SK-N-SH (cell line): ENCODE measurements around the gene OSGIN1. TPM values are rescaled to one million over a fixed set of nuclear protein-coding genes. Genes with fewer than 3 reads are reported as not detected.

Experiments
- CTCF ChIA-PET: fragments of 300-600, 350-600 bp; formaldehyde crosslinking; extraction: SDS; loops from one replicate; lab custom pipeline; 2021; lab: Yijun Ruan, JAX
- POLR2A ChIA-PET: fragments of 350-600 bp; sonication (Branson Sonifier 250); formaldehyde crosslinking; extraction: SDS; loops from one replicate; lab custom pipeline; 2020; ENCODE audit warnings: antibody characterized with exemption, inconsistent platforms; lab: Yijun Ruan, JAX
- DNase-seq: peaks from one replicate; pipeline ENCODE4 v3.0.0; 2012
- H2AFZ ChIP-seq: fragments of 200-600 bp; sonication (generic); 2 replicates; pipeline ENCODE4 v1.8.1; 2016; ENCODE audit warnings: antibody characterized with exemption, mild to moderate bottlenecking, low read depth
- H3F3A ChIP-seq: fragments of 200-600 bp; sonication (generic); replicated peaks from 2 replicates; pipeline ENCODE3; 2016; ENCODE audit warnings: antibody characterized with exemption, mild to moderate bottlenecking; ENCODE audit not compliant: insufficient read depth
- H3K27ac ChIP-seq, 2 experiments: fragments of 200-500 bp in 1 of 2; fragments of 200-600 bp in 1 of 2; sonication (Bioruptor generic) in 1 of 2; sonication (generic), shearing (Covaris generic) in 1 of 2; 2 replicates each; pipeline versions ENCODE4 v1.5.1 to v1.6.1; 2014 to 2016; ENCODE audit warnings: low read depth in 2 of 2, inconsistent platforms in 1 of 2, low read length in 1 of 2, mild to moderate bottlenecking in 1 of 2, mixed read lengths in 1 of 2
- H3K27me3 ChIP-seq: fragments of 200-600 bp; sonication (generic), shearing (Covaris generic); 2 replicates; pipeline ENCODE4 v1.6.1; 2016; ENCODE audit warnings: mixed run types; ENCODE audit not compliant: insufficient read depth
- H3K36me3 ChIP-seq, 2 experiments: fragments of 200-500 bp in 1 of 2; fragments of 200-600 bp in 1 of 2; sonication (Bioruptor generic) in 1 of 2; sonication (generic) in 1 of 2; replicated peaks in 1 of 2; 2 replicates each; pipeline versions ENCODE3 to v1.5.1; 2014 to 2016; ENCODE audit warnings: low read length in 1 of 2, mild to moderate bottlenecking in 1 of 2; ENCODE audit not compliant: insufficient read depth in 2 of 2, control insufficient read depth in 1 of 2
- H3K4me1 ChIP-seq, 2 experiments: fragments of 200-500 bp in 1 of 2; fragments of 200-600 bp in 1 of 2; sonication (Bioruptor generic) in 1 of 2; sonication (generic), shearing (Covaris generic) in 1 of 2; 2 replicates each; pipeline versions ENCODE4 v1.5.1 to v1.6.1; 2014 to 2016; ENCODE audit warnings: low read depth in 1 of 2, low read length in 1 of 2, mixed run types in 1 of 2; ENCODE audit not compliant: insufficient read depth in 2 of 2, control insufficient read depth in 1 of 2
- H3K4me2 ChIP-seq: fragments of 200-600 bp; sonication (generic), shearing (Covaris generic); 2 replicates; pipeline ENCODE4 v1.6.1; 2017; ENCODE audit warnings: mixed run types
- H3K4me3 ChIP-seq, 2 experiments: fragments of 200-500 bp in 1 of 2; fragments of 200-600 bp in 1 of 2; sonication (Bioruptor generic) in 1 of 2; sonication (generic), shearing (Covaris generic) in 1 of 2; 2 replicates each; pipeline versions ENCODE4 v1.5.1 to v1.8.1; 2014 to 2016; ENCODE audit warnings: low read depth in 2 of 2, inconsistent platforms in 1 of 2, low read length in 1 of 2, mild to moderate bottlenecking in 1 of 2, mixed read lengths in 1 of 2, moderate library complexity in 1 of 2
- H3K79me2 ChIP-seq: fragments of 200-600 bp; sonication (generic); 2 replicates; pipeline ENCODE4 v1.8.1; 2017; ENCODE audit warnings: mild to moderate bottlenecking; ENCODE audit not compliant: insufficient read depth
- H3K9ac ChIP-seq: fragments of 200-600 bp; sonication (generic); 2 replicates; pipeline ENCODE4 v1.6.1; 2017; ENCODE audit warnings: mixed run types
- H3K9me2 ChIP-seq: fragments of 200-600 bp; sonication (generic); 2 replicates; pipeline ENCODE4 v1.6.1; 2017; ENCODE audit warnings: mixed run types
- H3K9me3 ChIP-seq: fragments of 200-600 bp; sonication (generic); 2 replicates; pipeline ENCODE4 v1.6.1; 2017; ENCODE audit warnings: mixed run types, mild to moderate bottlenecking, moderate library complexity
- H4K20me1 ChIP-seq: fragments of 200-600 bp; sonication (generic); 2 replicates; pipeline ENCODE4 v1.6.1; 2017; ENCODE audit warnings: mild to moderate bottlenecking, mixed run types; ENCODE audit not compliant: insufficient read depth
- ELF1 ChIP-seq: IDR thresholded peaks from 2 replicates; pipeline ENCODE4 v1.4.0; 2012
- EP300 ChIP-seq, 2 experiments: IDR thresholded peaks; 2 replicates each; pipeline versions ENCODE4 v1.4.0 to v1.6.1; 2012; ENCODE audit warnings: borderline replicate concordance in 1 of 2, low read depth in 1 of 2, low read length in 1 of 2
- EZH2phosphoT487 ChIP-seq: fragments of 200-600 bp; sonication (generic); IDR thresholded peaks from 2 replicates; pipeline ENCODE4 v1.6.1; 2017; ENCODE audit warnings: low read depth, mixed run types, mild to moderate bottlenecking, antibody characterized with exemption, moderate library complexity, borderline replicate concordance
- FOSL2 ChIP-seq: IDR thresholded peaks from 2 replicates; pipeline ENCODE4 v1.4.0; 2012; ENCODE audit warnings: low read depth, mild to moderate bottlenecking, moderate library complexity, borderline replicate concordance
- FOXJ3 ChIP-seq: sonication (generic); formaldehyde crosslinking; IDR thresholded peaks from 2 replicates; pipeline ENCODE4 v1.5.1; 2020; ENCODE audit warnings: mild to moderate bottlenecking, missing genetic modification reagents
- GATA2 ChIP-seq: sonication (generic); formaldehyde crosslinking; IDR thresholded peaks from 2 replicates; pipeline ENCODE4 v1.5.0; 2020; ENCODE audit warnings: mild to moderate bottlenecking, missing genetic modification reagents
- MXI1 ChIP-seq: IDR thresholded peaks from 2 replicates; pipeline ENCODE4 v1.6.1; 2012; ENCODE audit warnings: mild to moderate bottlenecking, low read depth, low read length, improper control_type of control experiment
- NFIC ChIP-seq: IDR thresholded peaks from 2 replicates; pipeline ENCODE4 v1.4.0; 2012; ENCODE audit warnings: borderline replicate concordance
- NRF1 ChIP-seq: IDR thresholded peaks from 2 replicates; pipeline ENCODE4 v1.6.1; 2012; ENCODE audit warnings: low read depth, mild to moderate bottlenecking, low read length
- PBX3 ChIP-seq: IDR thresholded peaks from 2 replicates; pipeline ENCODE4; 2012
- POLR2AphosphoS5 ChIP-seq: IDR thresholded peaks from 2 replicates; pipeline ENCODE4 v1.6.1; 2012; ENCODE audit warnings: low read depth, low read length
- RFX5 ChIP-seq: IDR thresholded peaks from 2 replicates; pipeline ENCODE4 v1.6.1; 2012; ENCODE audit warnings: mild to moderate bottlenecking, improper control_type of control experiment, low read length
- SIN3A ChIP-seq: IDR thresholded peaks from 2 replicates; pipeline ENCODE4 v1.6.1; 2012; ENCODE audit warnings: low read depth, mild to moderate bottlenecking, low read length, moderate library complexity, borderline replicate concordance
- SMC3 ChIP-seq: IDR thresholded peaks from 2 replicates; pipeline ENCODE4 v1.6.1; 2012; ENCODE audit warnings: low read depth, low read length, improper control_type of control experiment
- TAF1 ChIP-seq: IDR thresholded peaks from 2 replicates; pipeline ENCODE4 v1.6.1; 2012; ENCODE audit warnings: low read depth, mild to moderate bottlenecking, low read length, moderate library complexity, borderline replicate concordance
- ZBTB33 ChIP-seq: IDR thresholded peaks from 2 replicates; pipeline ENCODE4 v1.4.0; 2012; ENCODE audit warnings: low read depth, borderline replicate concordance
- WGBS: methylation state at CpG from one replicate; pipeline ENCODE4 v1.1.6; 2017; ENCODE audit warnings: low lambda C conversion rate; 5-methylcytosine and 5-hydroxymethylcytosine counted together
- polyA plus RNA-seq, 3 experiments: library from polyadenylated mRNA; depleted of rRNA; stranded (reverse); fragments of >200 nt; gene quantifications; 2 replicates each; pipeline ENCODE4 v1.2.3, GENCODE V29; 2012
- TF ChIP-seq, protein P1 (sequence below): IDR thresholded peaks from 2 replicates; pipeline ENCODE4 v1.4.0; 2012; ENCODE audit warnings: low read depth, borderline replicate concordance
- TF ChIP-seq, protein P2 (sequence below): fragments of 150-350 bp; IDR thresholded peaks from 2 replicates; pipeline ENCODE4 v1.6.1; 2016; ENCODE audit warnings: mild to moderate bottlenecking, low read depth, low read length
- TF ChIP-seq, protein P3 (sequence below): fragments of 200-600 bp; sonication (generic); IDR thresholded peaks from 2 replicates; pipeline ENCODE4 v1.6.1; 2017; ENCODE audit warnings: antibody characterized with exemption, mild to moderate bottlenecking, moderate library complexity

The OSGIN1 gene
- polyA plus RNA-seq, 1 of the 3 experiments (the other 2 are of a cell fraction): 4.8 TPM

- 12% methylated on average over 8 of the region's 8 CpGs for WGBS
- Histone ChIP-seq H3K36me3 (no peaks in the 10 kb centered on the region), H3F3A (no peaks in the 10 kb centered on the region), H2AFZ (no peak overlapping the region), H3K27me3 (no peaks in the 10 kb centered on the region), H3K9me2 (no peaks in the 10 kb centered on the region), H3K9ac (no peak overlapping the region), H3K4me2 (no peak overlapping the region), H3K4me3 (no peak overlapping the region), H4K20me1 (peaks cover 10% of the 10 kb centered on the region; the same call in 1 of the 2 replicates), H3K4me1 (peaks cover 9 to 25% of the 10 kb centered on the region in 2 experiments; a peak in 2 of 4 replicates), H3K9me3 (no peaks in the 10 kb centered on the region), H3K27ac (no peak overlapping the region), H3K79me2 (no peaks in the 10 kb centered on the region)
- no peak for DNase-seq
- ChIA-PET POLR2A (no interaction called here), CTCF (interaction anchor here (0.9 to 3.9 kb wide), 3 partner anchors 22 to 117 kb away, joined by 3 to 17 read pairs (median 3); no protein-coding TSS in a partner anchor)
- TF ChIP-seq EP300 (IDR thresholded peaks at IDR 0.05; ENCODE audit: borderline replicate concordance in 1 of 2, low read depth in 1 of 2, low read length in 1 of 2) (no peak), EZH2phosphoT487 (no peak)
- TF ChIP-seq, all 33 proteins: peak for 0
Measured at GRCh38 chr16:83951544-83951943, 1.5 kb upstream of the OSGIN1 start.

- DNase-seq: no peak
- Histone ChIP-seq H3K9me2 (no peaks in the 10 kb centered on the region), H3K36me3 (no peaks in the 10 kb centered on the region), H3K4me2 (peak overlapping the region; percentile 99), H3K4me1 (peaks cover 9 to 26% of the 10 kb centered on the region in 2 experiments; a peak in 2 of 4 replicates), H3K27me3 (no peaks in the 10 kb centered on the region), H3K4me3 (peak overlapping the region; percentile 62 to 65), H3F3A (peaks cover 3% of the 10 kb centered on the region), H3K9me3 (no peaks in the 10 kb centered on the region), H3K27ac (peak overlapping the region in 1 of 2 experiments; percentile 78; a peak in 2 of 4 replicates), H3K79me2 (no peaks in the 10 kb centered on the region), H2AFZ (peak overlapping the region; percentile 84), H3K9ac (peak overlapping the region; percentile 77; the same call in 1 of the 2 replicates), H4K20me1 (peaks cover 11% of the 10 kb centered on the region; the same call in 1 of the 2 replicates)
- CTCF ChIA-PET: interaction anchor here (1.1 to 14.6 kb wide), 5 partner anchors 13 to 111 kb away, joined by 3 to 470 read pairs (median 15); no protein-coding TSS in a partner anchor
- POLR2A ChIA-PET: no interaction called here
- WGBS: 34% methylated on average over 6 of the region's 8 CpGs
- TF ChIP-seq FOXJ3: no peak
- TF ChIP-seq MXI1: no peak
- no peak for TF ChIP-seq SMC3
- TF ChIP-seq POLR2AphosphoS5: no peak
- TF ChIP-seq, protein P1, sequence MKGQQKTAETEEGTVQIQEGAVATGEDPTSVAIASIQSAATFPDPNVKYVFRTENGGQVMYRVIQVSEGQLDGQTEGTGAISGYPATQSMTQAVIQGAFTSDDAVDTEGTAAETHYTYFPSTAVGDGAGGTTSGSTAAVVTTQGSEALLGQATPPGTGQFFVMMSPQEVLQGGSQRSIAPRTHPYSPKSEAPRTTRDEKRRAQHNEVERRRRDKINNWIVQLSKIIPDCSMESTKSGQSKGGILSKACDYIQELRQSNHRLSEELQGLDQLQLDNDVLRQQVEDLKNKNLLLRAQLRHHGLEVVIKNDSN: no peak
- no peak for TF ChIP-seq EZH2phosphoT487
- TF ChIP-seq NFIC: no peak
- TF ChIP-seq RFX5: no peak
- TF ChIP-seq TAF1: no peak
- TF ChIP-seq FOSL2: no peak
- no peak for TF ChIP-seq SIN3A
- TF ChIP-seq ELF1: no peak
- TF ChIP-seq, protein P2, sequence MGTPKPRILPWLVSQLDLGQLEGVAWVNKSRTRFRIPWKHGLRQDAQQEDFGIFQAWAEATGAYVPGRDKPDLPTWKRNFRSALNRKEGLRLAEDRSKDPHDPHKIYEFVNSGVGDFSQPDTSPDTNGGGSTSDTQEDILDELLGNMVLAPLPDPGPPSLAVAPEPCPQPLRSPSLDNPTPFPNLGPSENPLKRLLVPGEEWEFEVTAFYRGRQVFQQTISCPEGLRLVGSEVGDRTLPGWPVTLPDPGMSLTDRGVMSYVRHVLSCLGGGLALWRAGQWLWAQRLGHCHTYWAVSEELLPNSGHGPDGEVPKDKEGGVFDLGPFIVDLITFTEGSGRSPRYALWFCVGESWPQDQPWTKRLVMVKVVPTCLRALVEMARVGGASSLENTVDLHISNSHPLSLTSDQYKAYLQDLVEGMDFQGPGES: no peak
- TF ChIP-seq ZBTB33: no peak
- no peak for TF ChIP-seq PBX3
- no peak for TF ChIP-seq NRF1
- TF ChIP-seq, protein P3, sequence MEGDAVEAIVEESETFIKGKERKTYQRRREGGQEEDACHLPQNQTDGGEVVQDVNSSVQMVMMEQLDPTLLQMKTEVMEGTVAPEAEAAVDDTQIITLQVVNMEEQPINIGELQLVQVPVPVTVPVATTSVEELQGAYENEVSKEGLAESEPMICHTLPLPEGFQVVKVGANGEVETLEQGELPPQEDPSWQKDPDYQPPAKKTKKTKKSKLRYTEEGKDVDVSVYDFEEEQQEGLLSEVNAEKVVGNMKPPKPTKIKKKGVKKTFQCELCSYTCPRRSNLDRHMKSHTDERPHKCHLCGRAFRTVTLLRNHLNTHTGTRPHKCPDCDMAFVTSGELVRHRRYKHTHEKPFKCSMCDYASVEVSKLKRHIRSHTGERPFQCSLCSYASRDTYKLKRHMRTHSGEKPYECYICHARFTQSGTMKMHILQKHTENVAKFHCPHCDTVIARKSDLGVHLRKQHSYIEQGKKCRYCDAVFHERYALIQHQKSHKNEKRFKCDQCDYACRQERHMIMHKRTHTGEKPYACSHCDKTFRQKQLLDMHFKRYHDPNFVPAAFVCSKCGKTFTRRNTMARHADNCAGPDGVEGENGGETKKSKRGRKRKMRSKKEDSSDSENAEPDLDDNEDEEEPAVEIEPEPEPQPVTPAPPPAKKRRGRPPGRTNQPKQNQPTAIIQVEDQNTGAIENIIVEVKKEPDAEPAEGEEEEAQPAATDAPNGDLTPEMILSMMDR: no peak
- no peak for TF ChIP-seq GATA2 (CRISPR knock-in tag)
Measured at GRCh38 chr16:83952587-83952939, 477 bp upstream of the OSGIN1 start.
